Smooth muscle cell (in vitro differentiated cells): Measurements from ENCODE around the gene OBSCN. TPM values are rescaled to one million over a fixed set of nuclear protein-coding genes. Genes with fewer than 3 reads are reported as not detected.

Source experiments
- DNase-seq: peaks from one replicate; lab custom pipeline; 2025; ENCODE audit not compliant: unreplicated experiment; lab: John Stamatoyannopoulos, UW
- H2AFZ ChIP-seq: fragments of 200-600 bp; sonication (generic); 2 replicates; pipeline ENCODE4 v1.6.0; 2016; ENCODE audit warnings: antibody characterized with exemption, low read depth, mild to moderate bottlenecking
- H3F3A ChIP-seq: fragments of 200-600 bp; sonication (generic); 2 replicates; pipeline ENCODE4 v1.6.0; 2017; ENCODE audit warnings: antibody characterized with exemption, low read depth
- H3K27ac ChIP-seq: fragments of 200-600 bp; sonication (generic); 2 replicates; pipeline ENCODE4 v1.5.1; 2016; ENCODE audit warnings: low read depth, mild to moderate bottlenecking
- H3K27me3 ChIP-seq: fragments of 200-600 bp; sonication (generic); 2 replicates; pipeline ENCODE4 v1.6.1; 2016; ENCODE audit warnings: low read depth, mild to moderate bottlenecking
- H3K36me3 ChIP-seq: fragments of 200-600 bp; sonication (generic); 2 replicates; pipeline ENCODE4 v1.5.1; 2016; ENCODE audit warnings: low read depth
- H3K4me1 ChIP-seq: fragments of 200-600 bp; sonication (generic); 2 replicates; pipeline ENCODE4 v1.5.1; 2016; ENCODE audit warnings: low read depth
- H3K4me2 ChIP-seq: fragments of 200-600 bp; sonication (generic); 2 replicates; pipeline ENCODE4 v1.6.0; 2016; ENCODE audit warnings: mild to moderate bottlenecking
- H3K4me3 ChIP-seq: fragments of 200-600 bp; sonication (generic); 2 replicates; pipeline ENCODE4 v1.5.1; 2016; ENCODE audit warnings: mild to moderate bottlenecking
- H3K79me2 ChIP-seq: fragments of 200-600 bp; sonication (generic); 2 replicates; pipeline ENCODE4 v1.6.0; 2016; ENCODE audit warnings: low read depth, mild to moderate bottlenecking
- H3K9ac ChIP-seq: fragments of 200-600 bp; sonication (generic); 2 replicates; pipeline ENCODE4 v1.6.0; 2016; ENCODE audit warnings: low read depth
- H3K9me3 ChIP-seq: fragments of 200-600 bp; sonication (generic); replicated peaks from 2 replicates; pipeline ENCODE4 v1.5.1; 2016; ENCODE audit warnings: low read depth
- H4K20me1 ChIP-seq: fragments of 200-600 bp; sonication (generic); 2 replicates; pipeline ENCODE4 v1.6.0; 2016; ENCODE audit warnings: low read depth
- CTCF ChIP-seq: fragments of 200-600 bp; sonication (generic); IDR thresholded peaks from 2 replicates; pipeline ENCODE4 v1.5.1; 2017; ENCODE audit warnings: borderline replicate concordance, mild to moderate bottlenecking, antibody characterized with exemption; ENCODE audit not compliant: insufficient read depth, poor library complexity, severe bottlenecking
- WGBS: methylation state at CpG from one replicate; pipeline ENCODE4 v1.1.7; 2016; ENCODE audit warnings: low lambda C conversion rate; 5-methylcytosine and 5-hydroxymethylcytosine counted together
- polyA plus RNA-seq: library from polyadenylated mRNA; unstranded; fragments of >200 nt; fragmentation: Nextera tagmentation; extraction: Ambion mirVana; gene quantifications from 2 replicates; pipeline ENCODE4 v1.2.1, GENCODE V29; 2016
- total RNA-seq: library from RNA; depleted of rRNA; stranded (reverse); fragments of >200 nt; gene quantifications from 2 replicates; pipeline ENCODE4 v1.2.3, GENCODE V29; 2014

Gene OBSCN
- total and polyA plus RNA-seq, 2 experiments from 2014 or later, result 3.8 to 10.6 TPM

- no peak overlapping the region for H3K27ac ChIP-seq
- H3K27me3 ChIP-seq, result no peaks in the 10 kb centered on the region
- no peaks in the 10 kb centered on the region for H4K20me1 ChIP-seq
- H3F3A ChIP-seq, result no peaks in the 10 kb centered on the region
- no peak for DNase-seq
- H3K9me3 ChIP-seq, result no peaks in the 10 kb centered on the region
- H3K9ac ChIP-seq, result no peak overlapping the region
- TF ChIP-seq CTCF, result no peak
- 92% methylated on average over 10 of the region's 10 CpGs for WGBS
- no peak overlapping the region for H3K4me3 ChIP-seq
- H3K79me2 ChIP-seq, result no peaks in the 10 kb centered on the region
- H3K36me3 ChIP-seq, result no peaks in the 10 kb centered on the region
- no peak overlapping the region for H3K4me2 ChIP-seq
- H3K4me1 ChIP-seq, result no peaks in the 10 kb centered on the region
- H2AFZ ChIP-seq, result no peak overlapping the region
These were observed 86.9 kb downstream of the OBSCN start for GRCh38 chr1:228294717-228295116.

GRCh38 chr1:228295201-228295600, 87.4 kb downstream of the OBSCN start:
- Histone ChIP-seq H3K36me3 (no peaks in the 10 kb centered on the region), H3F3A (no peaks in the 10 kb centered on the region), H3K4me1 (no peaks in the 10 kb centered on the region), H3K27ac (no peak overlapping the region), H3K27me3 (no peaks in the 10 kb centered on the region), H3K4me3 (no peak overlapping the region), H3K4me2 (no peak overlapping the region), H3K79me2 (no peaks in the 10 kb centered on the region), H3K9ac (no peak overlapping the region), H3K9me3 (no peaks in the 10 kb centered on the region), H4K20me1 (no peaks in the 10 kb centered on the region), H2AFZ (no peak overlapping the region)
- no peak for DNase-seq
- WGBS, result 58% methylated on average over 5 of the region's 5 CpGs
- no peak for TF ChIP-seq CTCF

DNA sequence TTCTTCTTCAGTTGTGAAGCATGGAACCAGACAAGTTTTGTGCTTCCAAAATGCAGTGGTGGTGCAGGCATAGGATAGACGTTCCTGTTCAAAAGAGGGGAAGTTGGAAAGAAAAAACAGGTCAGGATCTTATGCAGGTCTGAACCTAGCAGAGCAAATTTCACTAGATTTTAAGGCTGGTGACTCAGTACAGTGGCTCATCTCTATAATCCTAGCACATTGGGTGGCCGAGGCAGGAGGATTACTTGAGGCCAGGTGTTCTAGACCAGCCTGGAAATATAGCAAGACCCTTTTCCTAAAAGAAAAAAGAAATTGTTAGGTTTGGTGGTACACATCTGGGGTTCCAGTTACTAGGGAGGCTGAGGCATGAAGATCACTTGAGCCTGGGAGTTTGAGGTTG, 88.1 kb downstream of the OBSCN start:
- no peak overlapping the region for H3K9ac ChIP-seq
- no peaks in the 10 kb centered on the region for H3K9me3 ChIP-seq
- TF ChIP-seq CTCF, result no peak
- H3K4me3 ChIP-seq, result no peak overlapping the region
- WGBS, result 54% methylated on average over 2 of the region's 2 CpGs
- H4K20me1 ChIP-seq, result no peaks in the 10 kb centered on the region
- no peaks in the 10 kb centered on the region for H3K4me1 ChIP-seq
- H3K4me2 ChIP-seq, result no peak overlapping the region
- H2AFZ ChIP-seq, result no peak overlapping the region
- no peaks in the 10 kb centered on the region for H3K79me2 ChIP-seq
- no peak overlapping the region for H3K27ac ChIP-seq
- H3F3A ChIP-seq, result no peaks in the 10 kb centered on the region
- H3K36me3 ChIP-seq, result no peaks in the 10 kb centered on the region
- no peaks in the 10 kb centered on the region for H3K27me3 ChIP-seq
- DNase-seq, result no peak

- Histone ChIP-seq H3K4me3 (no peak overlapping the region), H3K27me3 (no peaks in the 10 kb centered on the region), H3K36me3 (no peaks in the 10 kb centered on the region), H4K20me1 (no peaks in the 10 kb centered on the region), H3K4me2 (no peak overlapping the region), H3F3A (no peaks in the 10 kb centered on the region), H3K27ac (no peak overlapping the region), H3K4me1 (no peaks in the 10 kb centered on the region), H3K79me2 (no peaks in the 10 kb centered on the region), H3K9me3 (peaks cover 7% of the 10 kb centered on the region), H2AFZ (no peak overlapping the region), H3K9ac (no peak overlapping the region)
- no peak for DNase-seq
- WGBS, result 90% methylated on average over 2 of the region's 2 CpGs
- no peak for TF ChIP-seq CTCF
These were observed 89.4 kb downstream of the OBSCN start for GRCh38 chr1:228297242-228297641.
